WTC11 (cell line): ENCODE measurements around the gene PTPN12. TPM values are rescaled to one million over a fixed set of nuclear protein-coding genes. Genes with fewer than 3 reads are reported as not detected.
A peak's percentile ranks its signal among the peaks of the same experiment; 100 is the strongest.
"Not testable (repeated sequence)": the region's sequence is repeated elsewhere in the genome, so short reads cannot be mapped to it uniquely, and the experiment has no call there.

Source experiments
- ATAC-seq: fragments of 200-7000 bp; cut with Tn5 transposase; 2 replicates; pipeline ENCODE4 v1.10.0; 2021; ENCODE audit warnings: mild to moderate bottlenecking, moderate library complexity
- CTCF ChIA-PET: fragments of 300-600 bp; sonication (Branson Sonifier 250); formaldehyde crosslinking; loops from one replicate; lab custom pipeline; 2021; ENCODE audit warnings: antibody characterized with exemption; lab: Charles Lee
- POLR2A ChIA-PET: fragments of 350-600 bp; sonication (Branson Sonifier 250); formaldehyde crosslinking; loops from one replicate; lab custom pipeline; 2021; ENCODE audit warnings: antibody characterized with exemption; lab: Charles Lee
- DNase-seq: peaks from one replicate; pipeline ENCODE4 v3.0.0; 2021; ENCODE audit warnings: low spot score
- H3K27ac Mint-ChIP-seq: 2 replicates; pipeline ENCODE4 v1.8.0; 2021; ENCODE audit warnings: mixed read lengths
- H3K27me3 Mint-ChIP-seq: 2 replicates; pipeline ENCODE4 v1.8.0; 2021; ENCODE audit warnings: low read depth, mild to moderate bottlenecking, moderate library complexity, mixed read lengths
- H3K36me3 Mint-ChIP-seq: 2 replicates; pipeline ENCODE4 v1.8.0; 2021; ENCODE audit warnings: mixed read lengths
- H3K4me1 Mint-ChIP-seq: 2 replicates; pipeline ENCODE4 v1.8.0; 2022; ENCODE audit warnings: mixed read lengths
- H3K4me3 Mint-ChIP-seq: 2 replicates; pipeline ENCODE4 v1.8.0; 2021; ENCODE audit warnings: mild to moderate bottlenecking, moderate library complexity, mixed read lengths
- H3K9me3 Mint-ChIP-seq: 2 replicates; pipeline ENCODE4 v1.8.0; 2021; ENCODE audit warnings: mixed read lengths
- ATF1 ChIP-seq: sonication (generic); formaldehyde crosslinking; IDR thresholded peaks from 2 replicates; pipeline ENCODE4 v1.8.1; 2023; ENCODE audit warnings: mild to moderate bottlenecking, moderate library complexity, missing genetic modification reagents
- CREB1 ChIP-seq: sonication (generic); formaldehyde crosslinking; IDR thresholded peaks from 2 replicates; pipeline ENCODE4 v1.8.0; 2023; ENCODE audit warnings: mild to moderate bottlenecking, missing genetic modification reagents
- CREM ChIP-seq: sonication (generic); formaldehyde crosslinking; IDR thresholded peaks from 2 replicates; pipeline ENCODE4 v1.8.1; 2022; ENCODE audit warnings: mild to moderate bottlenecking, missing genetic modification reagents, moderate library complexity
- NR1H2 ChIP-seq: sonication (generic); formaldehyde crosslinking; IDR thresholded peaks from 2 replicates; pipeline ENCODE4 v1.9.0; 2021; ENCODE audit warnings: mild to moderate bottlenecking, moderate library complexity, missing genetic modification reagents
- ZNF138 ChIP-seq: sonication (generic); formaldehyde crosslinking; conservative IDR thresholded peaks from 2 replicates; pipeline ENCODE4 v1.8.1; 2022; ENCODE audit warnings: mild to moderate bottlenecking, moderate library complexity, missing genetic modification reagents
- ZNF232 ChIP-seq: sonication (generic); formaldehyde crosslinking; IDR thresholded peaks from 2 replicates; pipeline ENCODE4 v1.8.0; 2022; ENCODE audit warnings: mild to moderate bottlenecking, missing genetic modification reagents
- ZNF423 ChIP-seq: fragments of 250-450 bp; sonication (Bioruptor Pico); IDR thresholded peaks from 2 replicates; pipeline ENCODE4 v2.1.2; 2022; ENCODE audit warnings: mild to moderate bottlenecking, moderate library complexity
- ZSCAN18 ChIP-seq: fragments of 250-450 bp; sonication (Bioruptor Pico); IDR thresholded peaks from 2 replicates; pipeline ENCODE4 v2.1.2; 2022; ENCODE audit warnings: mild to moderate bottlenecking, moderate library complexity
- total RNA-seq: library from RNA; stranded (reverse); gene quantifications from 3 replicates; pipeline ENCODE4 v1.2.3, GENCODE V29; 2021
- TF ChIP-seq, protein P1 (sequence below): fragments of 250-450 bp; sonication (Bioruptor Pico); IDR thresholded peaks from 2 replicates; pipeline ENCODE4 v1.9.0; 2021; ENCODE audit warnings: mild to moderate bottlenecking
- TF ChIP-seq, protein P2 (sequence below): fragments of 200-600 bp; IDR thresholded peaks from 2 replicates; pipeline ENCODE4 v1.8.0; 2022; ENCODE audit warnings: antibody characterized with exemption
- TF ChIP-seq, protein P3 (sequence below): fragments of 250-450 bp; sonication (Bioruptor Pico); IDR thresholded peaks from 2 replicates; pipeline ENCODE4 v1.9.0; 2021; ENCODE audit warnings: moderate library complexity, mild to moderate bottlenecking, inconsistent platforms, borderline replicate concordance
- TF ChIP-seq, protein P4 (sequence below): sonication (generic); formaldehyde crosslinking; IDR thresholded peaks from 2 replicates; pipeline ENCODE4 v1.8.1; 2023; ENCODE audit warnings: mild to moderate bottlenecking, missing genetic modification reagents, borderline replicate concordance
- TF ChIP-seq, protein P5 (sequence below): sonication (generic); formaldehyde crosslinking; IDR thresholded peaks from 2 replicates; pipeline ENCODE4 v1.8.0; 2022; ENCODE audit warnings: mild to moderate bottlenecking, missing genetic modification reagents

PTPN12 gene
- total RNA-seq, 1 experiment from 2014 or later = 102 TPM

- TF ChIP-seq ZNF423 (CRISPR knock-in tag) = no peak
- TF ChIP-seq, protein P1, sequence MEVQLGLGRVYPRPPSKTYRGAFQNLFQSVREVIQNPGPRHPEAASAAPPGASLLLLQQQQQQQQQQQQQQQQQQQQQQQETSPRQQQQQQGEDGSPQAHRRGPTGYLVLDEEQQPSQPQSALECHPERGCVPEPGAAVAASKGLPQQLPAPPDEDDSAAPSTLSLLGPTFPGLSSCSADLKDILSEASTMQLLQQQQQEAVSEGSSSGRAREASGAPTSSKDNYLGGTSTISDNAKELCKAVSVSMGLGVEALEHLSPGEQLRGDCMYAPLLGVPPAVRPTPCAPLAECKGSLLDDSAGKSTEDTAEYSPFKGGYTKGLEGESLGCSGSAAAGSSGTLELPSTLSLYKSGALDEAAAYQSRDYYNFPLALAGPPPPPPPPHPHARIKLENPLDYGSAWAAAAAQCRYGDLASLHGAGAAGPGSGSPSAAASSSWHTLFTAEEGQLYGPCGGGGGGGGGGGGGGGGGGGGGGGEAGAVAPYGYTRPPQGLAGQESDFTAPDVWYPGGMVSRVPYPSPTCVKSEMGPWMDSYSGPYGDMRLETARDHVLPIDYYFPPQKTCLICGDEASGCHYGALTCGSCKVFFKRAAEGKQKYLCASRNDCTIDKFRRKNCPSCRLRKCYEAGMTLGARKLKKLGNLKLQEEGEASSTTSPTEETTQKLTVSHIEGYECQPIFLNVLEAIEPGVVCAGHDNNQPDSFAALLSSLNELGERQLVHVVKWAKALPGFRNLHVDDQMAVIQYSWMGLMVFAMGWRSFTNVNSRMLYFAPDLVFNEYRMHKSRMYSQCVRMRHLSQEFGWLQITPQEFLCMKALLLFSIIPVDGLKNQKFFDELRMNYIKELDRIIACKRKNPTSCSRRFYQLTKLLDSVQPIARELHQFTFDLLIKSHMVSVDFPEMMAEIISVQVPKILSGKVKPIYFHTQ (CRISPR knock-in tag) = no peak
- no peak for TF ChIP-seq NR1H2 (CRISPR knock-in tag)
- TF ChIP-seq ZSCAN18 (CRISPR knock-in tag) = no peak
- TF ChIP-seq ATF1 (CRISPR knock-in tag) = no peak
- no peak for TF ChIP-seq ZNF138 (CRISPR knock-in tag)
Measured at GRCh38 chr7:77649716-77650349, 112.7 kb downstream of the PTPN12 start (continued).

GRCh38 chr7:77651575-77652162 lies 114.6 kb downstream of the PTPN12 start:
- Mint-ChIP-seq H3K9me3 (no peaks in the 10 kb centered on the region), H3K4me1 (0 out of 2 replicates have a peak, but pooled peaks cover 3% of the 10 kb centered on the region), H3K27ac (no peak overlapping the region), H3K36me3 (peaks cover 23% of the 10 kb centered on the region), H3K4me3 (no peak overlapping the region), H3K27me3 (no peaks in the 10 kb centered on the region)
- ATAC-seq (no peak), DNase-seq (no peak)
- CTCF ChIA-PET = interaction anchor here (0.6 to 1.7 kb wide), 31 partner anchors 8 to 389 kb away, joined by 3 to 13 read pairs (median 4); partner anchors contain the start of genes PHTF2 and TMEM60
- POLR2A ChIA-PET = interaction anchor here (1.1 kb wide), 1 partner anchor 26 kb away, joined by 3 read pairs; no protein-coding TSS in a partner anchor
- TF ChIP-seq, protein P2, sequence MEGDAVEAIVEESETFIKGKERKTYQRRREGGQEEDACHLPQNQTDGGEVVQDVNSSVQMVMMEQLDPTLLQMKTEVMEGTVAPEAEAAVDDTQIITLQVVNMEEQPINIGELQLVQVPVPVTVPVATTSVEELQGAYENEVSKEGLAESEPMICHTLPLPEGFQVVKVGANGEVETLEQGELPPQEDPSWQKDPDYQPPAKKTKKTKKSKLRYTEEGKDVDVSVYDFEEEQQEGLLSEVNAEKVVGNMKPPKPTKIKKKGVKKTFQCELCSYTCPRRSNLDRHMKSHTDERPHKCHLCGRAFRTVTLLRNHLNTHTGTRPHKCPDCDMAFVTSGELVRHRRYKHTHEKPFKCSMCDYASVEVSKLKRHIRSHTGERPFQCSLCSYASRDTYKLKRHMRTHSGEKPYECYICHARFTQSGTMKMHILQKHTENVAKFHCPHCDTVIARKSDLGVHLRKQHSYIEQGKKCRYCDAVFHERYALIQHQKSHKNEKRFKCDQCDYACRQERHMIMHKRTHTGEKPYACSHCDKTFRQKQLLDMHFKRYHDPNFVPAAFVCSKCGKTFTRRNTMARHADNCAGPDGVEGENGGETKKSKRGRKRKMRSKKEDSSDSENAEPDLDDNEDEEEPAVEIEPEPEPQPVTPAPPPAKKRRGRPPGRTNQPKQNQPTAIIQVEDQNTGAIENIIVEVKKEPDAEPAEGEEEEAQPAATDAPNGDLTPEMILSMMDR = peak; percentile 67
- TF ChIP-seq, protein P3, sequence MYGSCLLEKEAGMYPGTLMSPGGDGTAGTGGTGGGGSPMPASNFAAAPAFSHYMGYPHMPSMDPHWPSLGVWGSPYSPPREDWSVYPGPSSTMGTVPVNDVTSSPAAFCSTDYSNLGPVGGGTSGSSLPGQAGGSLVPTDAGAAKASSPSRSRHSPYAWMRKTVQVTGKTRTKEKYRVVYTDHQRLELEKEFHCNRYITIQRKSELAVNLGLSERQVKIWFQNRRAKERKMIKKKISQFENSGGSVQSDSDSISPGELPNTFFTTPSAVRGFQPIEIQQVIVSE (CRISPR knock-in tag) = no peak

- H3K4me1 Mint-ChIP-seq, H3K27ac Mint-ChIP-seq, POLR2A ChIA-PET, DNase-seq, H3K9me3 Mint-ChIP-seq, ATAC-seq, H3K27me3 Mint-ChIP-seq, H3K4me3 Mint-ChIP-seq: not testable (repeated sequence)
- CTCF ChIA-PET = interaction anchor here (0.7 to 1.3 kb wide), 2 partner anchors 101 to 232 kb away, joined by 4 read pairs; no protein-coding TSS in a partner anchor
- H3K36me3 Mint-ChIP-seq = peaks cover 22% of the 10 kb centered on the region
Measured at GRCh38 chr7:77652826-77653225, 115.7 kb downstream of the PTPN12 start.

GRCh38 chr7:77653572-77653971 lies 116.5 kb downstream of the PTPN12 start:
- Mint-ChIP-seq H3K4me1 (0 out of 2 replicates have a peak, but pooled peaks cover 3% of the 10 kb centered on the region), H3K27me3 (no peaks in the 10 kb centered on the region), H3K9me3 (no peaks in the 10 kb centered on the region)
- POLR2A ChIA-PET = no interaction called here
- no peak for ATAC-seq
- no peak for TF ChIP-seq ZNF232 (CRISPR knock-in tag)
- no peak for TF ChIP-seq CREM
- no peak for TF ChIP-seq CREB1
- TF ChIP-seq, protein P4, sequence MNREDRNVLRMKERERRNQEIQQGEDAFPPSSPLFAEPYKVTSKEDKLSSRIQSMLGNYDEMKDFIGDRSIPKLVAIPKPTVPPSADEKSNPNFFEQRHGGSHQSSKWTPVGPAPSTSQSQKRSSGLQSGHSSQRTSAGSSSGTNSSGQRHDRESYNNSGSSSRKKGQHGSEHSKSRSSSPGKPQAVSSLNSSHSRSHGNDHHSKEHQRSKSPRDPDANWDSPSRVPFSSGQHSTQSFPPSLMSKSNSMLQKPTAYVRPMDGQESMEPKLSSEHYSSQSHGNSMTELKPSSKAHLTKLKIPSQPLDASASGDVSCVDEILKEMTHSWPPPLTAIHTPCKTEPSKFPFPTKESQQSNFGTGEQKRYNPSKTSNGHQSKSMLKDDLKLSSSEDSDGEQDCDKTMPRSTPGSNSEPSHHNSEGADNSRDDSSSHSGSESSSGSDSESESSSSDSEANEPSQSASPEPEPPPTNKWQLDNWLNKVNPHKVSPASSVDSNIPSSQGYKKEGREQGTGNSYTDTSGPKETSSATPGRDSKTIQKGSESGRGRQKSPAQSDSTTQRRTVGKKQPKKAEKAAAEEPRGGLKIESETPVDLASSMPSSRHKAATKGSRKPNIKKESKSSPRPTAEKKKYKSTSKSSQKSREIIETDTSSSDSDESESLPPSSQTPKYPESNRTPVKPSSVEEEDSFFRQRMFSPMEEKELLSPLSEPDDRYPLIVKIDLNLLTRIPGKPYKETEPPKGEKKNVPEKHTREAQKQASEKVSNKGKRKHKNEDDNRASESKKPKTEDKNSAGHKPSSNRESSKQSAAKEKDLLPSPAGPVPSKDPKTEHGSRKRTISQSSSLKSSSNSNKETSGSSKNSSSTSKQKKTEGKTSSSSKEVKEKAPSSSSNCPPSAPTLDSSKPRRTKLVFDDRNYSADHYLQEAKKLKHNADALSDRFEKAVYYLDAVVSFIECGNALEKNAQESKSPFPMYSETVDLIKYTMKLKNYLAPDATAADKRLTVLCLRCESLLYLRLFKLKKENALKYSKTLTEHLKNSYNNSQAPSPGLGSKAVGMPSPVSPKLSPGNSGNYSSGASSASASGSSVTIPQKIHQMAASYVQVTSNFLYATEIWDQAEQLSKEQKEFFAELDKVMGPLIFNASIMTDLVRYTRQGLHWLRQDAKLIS (CRISPR knock-in tag) = no peak
- TF ChIP-seq, protein P5, sequence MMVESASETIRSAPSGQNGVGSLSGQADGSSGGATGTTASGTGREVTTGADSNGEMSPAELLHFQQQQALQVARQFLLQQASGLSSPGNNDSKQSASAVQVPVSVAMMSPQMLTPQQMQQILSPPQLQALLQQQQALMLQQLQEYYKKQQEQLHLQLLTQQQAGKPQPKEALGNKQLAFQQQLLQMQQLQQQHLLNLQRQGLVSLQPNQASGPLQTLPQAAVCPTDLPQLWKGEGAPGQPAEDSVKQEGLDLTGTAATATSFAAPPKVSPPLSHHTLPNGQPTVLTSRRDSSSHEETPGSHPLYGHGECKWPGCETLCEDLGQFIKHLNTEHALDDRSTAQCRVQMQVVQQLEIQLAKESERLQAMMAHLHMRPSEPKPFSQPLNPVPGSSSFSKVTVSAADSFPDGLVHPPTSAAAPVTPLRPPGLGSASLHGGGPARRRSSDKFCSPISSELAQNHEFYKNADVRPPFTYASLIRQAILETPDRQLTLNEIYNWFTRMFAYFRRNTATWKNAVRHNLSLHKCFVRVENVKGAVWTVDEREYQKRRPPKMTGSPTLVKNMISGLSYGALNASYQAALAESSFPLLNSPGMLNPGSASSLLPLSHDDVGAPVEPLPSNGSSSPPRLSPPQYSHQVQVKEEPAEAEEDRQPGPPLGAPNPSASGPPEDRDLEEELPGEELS = no peak
- TF ChIP-seq, all 79 proteins: peak for 0
- H3K36me3 Mint-ChIP-seq = peaks cover 22% of the 10 kb centered on the region
- no peak overlapping the region for H3K27ac Mint-ChIP-seq
- no peak for DNase-seq
- H3K4me3 Mint-ChIP-seq = no peak overlapping the region
- CTCF ChIA-PET = interaction anchor here (0.7 to 1.2 kb wide), 2 partner anchors 43 to 231 kb away, joined by 3 to 4 read pairs; partner anchors contain the start of gene RSBN1L
